Measurements from ENCODE around the gene CBFB.
"Not testable (repeated sequence)": the region's sequence is repeated elsewhere in the genome, so short reads cannot be mapped to it uniquely, and the experiment has no call there.

CBFB gene

DNA sequence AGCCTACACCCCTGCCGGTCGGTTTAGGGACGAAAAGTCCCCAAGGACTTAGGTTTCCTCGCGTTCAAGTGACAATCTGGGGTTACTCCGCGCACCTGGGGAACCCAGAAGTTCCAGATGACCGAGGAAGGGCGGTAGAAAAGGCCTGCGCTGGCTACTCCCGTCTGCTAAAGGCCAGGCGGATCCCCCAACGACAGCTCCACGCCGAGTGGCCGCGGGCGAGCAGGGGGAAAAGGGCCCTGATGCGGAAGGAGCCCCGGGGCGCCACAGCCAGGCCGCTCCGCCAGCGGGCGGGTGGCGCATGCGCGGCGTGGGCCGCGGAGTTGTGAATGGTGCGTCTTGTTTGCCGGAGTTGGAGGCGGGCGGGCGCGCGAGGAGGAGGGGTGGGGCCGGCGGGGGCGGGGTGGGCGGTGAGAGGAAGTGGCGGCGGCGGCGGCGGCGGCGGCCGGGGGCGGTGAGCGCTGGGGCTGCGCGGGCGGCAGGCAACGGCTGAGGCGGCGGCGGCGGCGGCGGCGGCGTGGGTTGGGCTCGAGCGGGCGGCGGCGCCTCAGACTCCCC lies at the start of gene CBFB:
TSS of gene CBFB (plus strand) at position 454 of the 558 bp plus-strand sequence. CDS start 259 bp downstream, outside the sequence.
- DNase-seq (ENCODE audit: low read depth in 2 of 2), result peak; percentile 86 to 88

DNA sequence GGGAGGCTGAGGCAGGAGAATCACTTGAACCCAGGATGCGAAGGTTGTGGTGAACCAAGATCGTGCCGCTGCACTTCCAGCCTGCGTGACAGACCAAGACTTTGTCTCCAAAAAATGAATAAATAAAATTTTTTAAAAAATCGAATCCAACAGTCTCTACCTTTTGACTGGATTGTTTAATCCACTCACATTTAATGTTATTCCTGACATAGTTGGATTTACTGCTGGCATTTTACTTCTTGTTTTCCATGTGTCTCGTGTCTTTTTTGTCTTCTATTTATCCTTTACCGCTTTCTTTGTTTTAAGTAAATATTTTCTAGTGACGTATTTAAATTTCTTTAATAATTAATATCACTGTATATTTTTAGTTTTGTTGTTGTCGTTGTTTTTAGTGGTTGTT lies 45.9 kb upstream of the CBFB start:
- no peak for DNase-seq (ENCODE audit: low read depth in 2 of 2)

DNA sequence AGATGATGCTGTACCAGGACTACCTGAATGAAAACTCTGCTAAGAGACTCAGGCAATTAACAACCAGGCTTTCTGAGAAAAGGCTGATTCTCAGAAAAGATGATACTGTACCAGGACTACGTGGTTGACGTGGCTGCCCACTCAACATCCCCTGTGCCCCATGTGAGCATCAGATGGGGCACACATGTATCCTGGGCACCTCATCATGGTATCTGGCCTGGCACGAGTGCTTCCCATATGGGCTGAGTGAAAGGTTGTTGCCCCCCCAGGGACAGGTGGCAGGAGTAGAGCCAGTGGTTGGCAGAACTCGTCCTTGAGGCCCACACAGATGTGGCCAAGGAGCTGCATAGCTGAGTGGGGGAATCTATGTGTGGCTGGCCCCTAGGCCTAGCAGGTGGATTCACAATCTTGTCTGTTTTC lies 44.0 kb upstream of the CBFB start:
- peak in 1 of 2 donors; percentile 38 for DNase-seq (ENCODE audit: low read depth in 2 of 2)

DNA sequence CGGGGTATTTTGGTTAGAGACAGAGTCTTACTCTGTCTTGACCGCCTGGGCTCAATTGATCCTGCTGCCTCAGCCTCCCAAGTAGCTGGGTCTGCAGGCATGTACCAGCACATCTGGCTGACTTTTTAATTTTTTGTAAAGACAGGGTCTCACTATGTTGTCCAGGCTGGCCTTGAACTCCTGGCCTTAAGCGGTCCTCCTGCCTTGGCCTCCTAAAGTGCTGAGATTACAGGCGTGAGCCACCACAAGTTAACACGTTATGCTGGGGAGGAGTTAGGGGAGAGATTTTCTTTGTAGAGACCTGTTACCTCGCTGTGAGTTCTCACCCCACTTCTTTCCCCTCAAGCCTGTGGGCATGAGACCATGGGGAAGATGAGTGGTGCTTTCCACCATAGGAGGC lies 42.4 kb upstream of the CBFB start:
- DNase-seq (ENCODE audit: low read depth in 2 of 2), result no peak

DNA sequence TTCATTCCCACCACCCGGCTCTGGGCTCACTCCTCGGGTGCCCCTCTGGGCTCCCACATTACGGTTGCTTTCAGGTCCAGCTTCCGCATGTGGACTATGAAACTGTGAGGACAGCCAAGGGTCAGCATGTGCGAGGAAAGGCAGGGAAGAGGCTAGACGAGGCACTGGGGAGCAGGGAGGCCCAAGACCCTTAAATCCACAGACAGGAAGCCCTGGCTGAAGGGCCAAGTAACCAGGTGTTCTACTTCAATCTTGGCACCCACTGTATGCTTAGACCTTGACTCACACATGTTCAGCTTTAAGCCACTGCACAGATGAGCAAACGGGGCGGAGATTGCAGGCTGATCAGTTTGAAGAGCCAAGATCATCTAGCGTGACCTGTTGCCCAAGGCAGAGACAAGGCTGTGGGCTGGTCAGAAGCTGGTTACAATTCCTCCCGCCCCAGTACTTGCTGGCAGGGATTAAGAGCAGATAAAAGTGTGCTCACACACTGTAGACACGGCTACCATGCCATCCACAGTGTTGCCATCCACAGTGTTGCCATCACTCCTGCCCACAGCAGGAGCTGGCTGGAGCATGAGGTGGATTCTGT lies 40.7 kb upstream of the CBFB start, which contains the start of gene CES4A:
TSS of gene CES4A (plus strand) at position 393 of the 592 bp plus-strand sequence. CDS start at position 577, 184 bp downstream.
- DNase-seq (ENCODE audit: low read depth in 2 of 2), result no peak

DNA sequence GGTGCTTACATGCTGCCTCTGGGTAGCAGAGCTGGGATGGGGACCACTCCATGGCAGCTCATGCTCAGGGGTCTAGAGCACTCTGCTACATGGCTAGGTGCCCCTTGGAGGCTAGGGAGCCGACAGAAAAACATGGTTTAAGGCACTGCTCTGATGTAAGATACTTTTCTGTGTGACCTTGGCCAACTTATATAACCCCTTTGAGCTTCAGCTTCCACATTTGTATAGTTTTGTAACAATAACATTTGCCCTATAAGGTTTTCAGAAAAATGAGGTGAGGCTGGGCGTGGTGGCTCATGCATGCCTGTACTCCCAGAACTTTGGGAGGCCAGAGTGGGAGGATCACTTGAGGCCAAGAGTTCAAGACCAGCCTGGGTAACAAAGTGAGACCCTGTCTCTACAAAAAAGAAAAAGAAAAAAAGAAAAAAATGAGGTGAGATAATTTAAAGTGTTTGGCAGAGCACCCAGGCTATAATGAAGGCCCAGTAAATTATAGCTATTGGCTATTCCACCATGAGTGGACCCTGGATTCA lies 37.3 kb upstream of the CBFB start:
- no peak for DNase-seq (ENCODE audit: low read depth in 2 of 2)

DNA sequence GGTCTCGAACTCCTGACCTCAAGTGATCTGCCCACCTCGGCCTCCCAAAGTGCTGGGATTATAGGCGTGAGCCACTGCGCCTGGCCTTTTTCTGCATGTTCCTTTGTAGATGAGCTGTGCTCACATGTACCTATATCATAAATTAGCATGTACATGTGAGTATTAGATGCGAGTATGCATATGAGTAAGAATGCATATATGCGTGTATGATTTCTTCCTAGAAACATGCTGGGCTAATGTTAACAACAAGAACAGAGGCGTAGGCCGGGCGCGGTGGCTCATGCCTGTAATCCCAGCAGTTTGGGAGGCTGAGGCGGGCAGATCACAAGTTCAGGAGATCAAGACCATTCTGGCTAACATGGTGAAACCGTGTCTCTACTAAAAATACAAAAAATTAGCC lies 35.4 kb upstream of the CBFB start:
- not testable (repeated sequence) for DNase-seq (ENCODE audit: low read depth in 2 of 2)

DNA sequence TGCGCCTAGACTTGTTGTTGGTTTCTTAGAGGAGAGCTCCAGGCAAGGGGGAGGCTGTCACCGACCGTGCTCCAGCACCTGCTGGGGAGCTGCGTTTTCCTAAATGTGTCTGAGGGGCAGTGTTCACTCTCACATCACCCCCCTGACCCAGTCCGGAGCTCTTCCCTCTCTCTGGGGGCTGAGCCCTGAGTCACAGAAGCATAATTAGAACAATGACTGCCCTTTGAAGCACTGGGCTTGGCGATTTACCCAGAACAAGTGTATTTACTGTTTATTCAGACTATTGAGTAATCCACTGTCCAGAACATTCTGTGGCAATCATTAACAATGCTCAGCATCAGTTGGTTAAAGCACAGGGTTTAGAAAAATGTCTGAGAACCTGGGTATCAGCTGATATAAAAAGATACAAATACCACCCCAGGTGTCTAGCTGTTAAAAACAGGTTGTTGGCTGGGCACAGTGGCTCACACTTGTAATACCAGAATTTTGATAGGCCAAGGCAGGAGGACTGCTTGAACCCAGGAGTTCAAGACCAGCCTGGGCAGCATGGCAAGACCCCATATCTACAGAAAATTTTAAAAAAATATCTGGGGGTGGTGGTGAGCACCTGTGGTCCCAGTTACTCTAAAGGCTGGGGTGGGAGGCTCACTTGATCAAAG lies 32.5 kb upstream of the CBFB start:
- DNase-seq (ENCODE audit: low read depth in 2 of 2), result no peak

DNA sequence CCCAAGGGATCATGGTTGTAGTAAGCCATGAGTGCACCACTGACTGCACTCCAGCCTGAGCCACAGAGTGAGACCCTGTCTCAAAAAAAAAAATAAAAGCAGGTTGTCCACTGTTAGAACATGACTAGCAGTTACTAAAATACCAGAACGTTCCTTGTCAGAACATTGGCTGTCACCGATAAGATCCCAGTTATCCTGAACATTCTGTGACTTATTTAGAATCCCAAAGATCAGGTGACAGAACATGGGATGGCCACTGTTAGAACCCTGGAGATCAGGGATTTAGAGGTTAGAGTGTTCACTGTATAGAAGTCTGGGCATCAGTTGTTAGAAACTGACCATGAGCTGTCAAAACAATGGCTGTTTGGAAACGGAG lies 32.0 kb upstream of the CBFB start:
- DNase-seq (ENCODE audit: low read depth in 2 of 2), result no peak

DNA sequence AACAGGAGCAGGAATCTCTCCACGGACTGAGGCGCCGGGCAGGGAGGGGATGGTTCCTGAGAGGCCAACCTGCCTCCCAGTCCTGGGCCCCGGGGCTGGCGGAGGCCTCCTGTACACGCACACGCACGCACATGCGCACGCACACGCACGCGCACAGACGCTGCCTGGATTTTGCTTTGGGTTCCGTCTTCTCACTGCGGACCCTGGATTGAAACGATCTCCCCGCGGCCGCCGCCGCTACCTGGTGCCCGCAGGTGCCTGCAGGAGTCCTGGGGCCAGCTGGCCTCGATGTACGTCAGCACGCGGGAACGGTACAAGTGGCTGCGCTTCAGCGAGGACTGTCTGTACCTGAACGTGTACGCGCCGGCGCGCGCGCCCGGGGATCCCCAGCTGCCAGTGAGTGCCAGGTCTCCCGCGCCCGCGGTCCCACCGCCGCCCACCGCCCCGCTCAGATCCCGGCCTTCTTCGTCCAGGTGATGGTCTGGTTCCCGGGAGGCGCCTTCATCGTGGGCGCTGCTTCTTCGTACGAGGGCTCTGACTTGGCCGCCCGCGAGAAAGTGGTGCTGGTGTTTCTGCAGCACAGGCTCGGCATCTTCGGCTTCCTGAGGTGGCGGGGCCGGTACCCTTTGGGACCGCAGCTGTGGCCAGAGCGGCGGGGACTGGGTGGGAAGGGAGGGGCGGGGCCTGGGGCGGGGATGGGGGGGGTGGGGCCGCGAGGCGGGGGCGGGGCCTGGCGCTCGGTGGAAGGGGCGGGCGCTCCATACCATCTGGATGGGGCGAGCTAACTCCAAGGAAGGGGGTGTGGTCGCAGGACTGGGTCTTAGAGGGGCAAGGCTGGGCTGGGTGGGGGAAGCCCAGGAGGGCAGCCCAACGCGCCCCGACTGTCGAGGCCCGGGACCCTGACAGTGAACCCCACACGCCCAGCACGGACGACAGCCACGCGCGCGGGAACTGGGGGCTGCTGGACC lies 28.3 kb upstream of the CBFB start:
- peak in 1 of 2 donors; percentile 11 for DNase-seq (ENCODE audit: low read depth in 2 of 2)

DNA sequence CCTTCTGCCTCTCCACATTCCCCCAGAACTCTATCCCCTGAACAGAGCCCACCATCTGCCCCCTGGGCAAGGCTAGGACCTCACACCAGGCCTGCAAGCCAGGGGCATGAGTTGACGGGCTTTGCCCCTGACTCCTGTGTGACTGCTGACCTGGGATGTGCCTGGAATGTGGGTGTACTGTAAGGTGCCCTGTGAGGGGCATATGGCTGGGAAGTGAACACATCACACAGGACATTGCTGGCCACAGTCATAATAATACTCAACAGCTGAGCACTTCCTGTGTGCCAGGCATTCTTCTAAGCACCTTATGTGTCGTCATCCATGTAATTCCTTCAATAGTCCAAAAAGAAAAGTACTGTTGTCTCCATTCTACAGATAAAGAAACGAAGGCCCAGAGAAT lies 27.2 kb upstream of the CBFB start:
- DNase-seq (ENCODE audit: low read depth in 2 of 2), result no peak

DNA sequence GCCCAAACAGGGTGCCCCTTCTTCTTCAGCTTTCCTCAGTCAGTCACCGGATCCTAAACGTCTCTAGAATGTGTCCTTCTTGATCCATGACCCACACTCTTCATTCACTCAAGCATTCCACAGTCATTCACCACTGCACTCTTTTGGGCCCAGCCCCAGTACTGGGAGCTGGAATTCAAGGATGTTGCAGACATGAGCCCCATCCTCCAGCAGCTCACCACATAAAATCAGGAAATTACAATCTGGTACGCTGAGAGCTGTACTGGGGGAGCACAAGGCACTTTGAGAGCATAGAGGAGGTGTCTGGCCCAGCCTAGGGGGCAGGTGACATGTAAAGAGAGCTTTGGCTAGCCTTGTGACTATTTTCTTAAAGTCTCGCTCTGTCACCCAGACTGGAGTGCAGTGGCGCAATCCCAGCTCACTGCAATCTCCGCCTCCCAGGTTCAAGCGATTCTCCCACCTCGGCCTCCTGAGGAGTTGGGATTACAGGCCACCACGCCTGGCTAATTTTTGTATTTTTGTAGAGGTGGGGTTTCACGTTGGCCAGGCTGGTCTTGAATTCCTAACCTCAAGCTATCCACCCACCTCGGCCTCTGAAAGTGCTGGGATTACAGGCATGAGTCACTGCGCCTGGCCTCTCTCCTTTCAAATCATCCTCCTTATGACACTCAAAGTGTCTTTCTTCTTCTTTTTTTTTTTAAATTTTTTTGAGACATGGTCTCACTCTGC lies 21.9 kb upstream of the CBFB start:
- no peak for DNase-seq (ENCODE audit: low read depth in 2 of 2)

DNA sequence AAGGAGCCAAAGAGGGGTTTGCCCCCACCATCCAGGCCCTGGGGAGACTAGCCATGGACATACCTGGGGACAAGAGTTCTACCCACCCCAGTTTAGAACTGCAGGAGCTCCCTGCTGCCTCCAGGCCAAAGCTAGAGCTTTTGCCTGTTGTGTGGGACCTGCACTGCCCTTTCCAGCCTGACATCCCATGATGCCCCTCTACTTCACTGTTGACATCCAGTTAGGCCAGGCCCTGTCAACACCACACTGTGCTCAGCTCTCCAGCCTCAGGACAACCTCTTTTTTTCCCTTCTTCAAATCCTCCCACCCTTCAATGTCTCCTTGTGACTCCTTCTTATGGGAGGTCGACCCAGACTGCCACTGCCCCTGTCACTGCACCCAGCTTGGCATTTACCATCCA lies 19.8 kb upstream of the CBFB start:
- DNase-seq (ENCODE audit: low read depth in 2 of 2), result no peak

DNA sequence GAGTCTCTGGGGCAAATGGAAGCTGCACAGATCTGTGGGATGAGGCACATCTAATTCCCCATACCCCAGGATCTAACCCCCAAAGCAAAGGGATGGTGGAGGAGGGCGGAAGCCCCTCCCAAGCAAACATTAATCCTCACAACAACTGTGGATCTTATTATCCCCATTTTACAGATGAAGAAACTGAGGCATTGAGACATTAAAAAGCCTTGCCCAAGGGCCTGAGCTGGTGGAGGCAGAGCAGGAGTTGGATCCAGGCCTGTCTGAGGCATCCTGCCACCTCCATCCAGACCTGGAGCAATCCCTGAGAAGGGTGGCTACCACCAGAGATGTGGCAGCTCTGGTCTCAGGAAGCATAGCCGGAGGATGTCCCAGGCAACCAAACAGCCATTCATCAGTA lies 17.7 kb upstream of the CBFB start:
- no peak for DNase-seq (ENCODE audit: low read depth in 2 of 2)

DNA sequence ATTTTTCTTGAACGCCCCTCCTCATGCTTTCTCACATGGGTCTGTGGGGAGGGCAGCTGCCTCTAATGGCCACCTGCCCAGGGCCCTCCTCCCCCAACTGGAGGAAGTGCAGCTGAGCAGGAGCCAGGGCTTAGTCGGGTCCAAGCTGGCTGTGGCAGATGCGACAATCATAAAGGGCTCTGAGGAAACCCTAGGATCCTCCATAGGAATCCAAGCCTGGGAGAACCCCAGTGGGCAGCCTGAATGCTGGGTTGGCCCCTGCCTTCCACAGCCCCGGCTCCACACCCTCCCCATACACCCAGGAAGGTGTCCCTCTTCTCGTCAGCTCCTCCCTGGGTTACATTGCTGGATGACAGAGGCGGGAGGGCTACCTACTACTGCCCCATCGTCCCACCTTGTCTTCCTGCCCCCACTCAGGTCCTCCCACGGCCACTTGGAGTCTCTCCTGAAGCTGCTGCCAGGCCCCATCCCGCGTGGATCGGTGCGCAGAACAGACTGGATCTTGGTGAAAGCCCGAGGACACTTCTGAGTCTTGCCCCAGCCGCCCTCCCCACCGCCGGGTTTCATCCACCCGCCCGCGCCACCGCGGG lies 15.6 kb upstream of the CBFB start:
- DNase-seq (ENCODE audit: low read depth in 2 of 2), result no peak

DNA sequence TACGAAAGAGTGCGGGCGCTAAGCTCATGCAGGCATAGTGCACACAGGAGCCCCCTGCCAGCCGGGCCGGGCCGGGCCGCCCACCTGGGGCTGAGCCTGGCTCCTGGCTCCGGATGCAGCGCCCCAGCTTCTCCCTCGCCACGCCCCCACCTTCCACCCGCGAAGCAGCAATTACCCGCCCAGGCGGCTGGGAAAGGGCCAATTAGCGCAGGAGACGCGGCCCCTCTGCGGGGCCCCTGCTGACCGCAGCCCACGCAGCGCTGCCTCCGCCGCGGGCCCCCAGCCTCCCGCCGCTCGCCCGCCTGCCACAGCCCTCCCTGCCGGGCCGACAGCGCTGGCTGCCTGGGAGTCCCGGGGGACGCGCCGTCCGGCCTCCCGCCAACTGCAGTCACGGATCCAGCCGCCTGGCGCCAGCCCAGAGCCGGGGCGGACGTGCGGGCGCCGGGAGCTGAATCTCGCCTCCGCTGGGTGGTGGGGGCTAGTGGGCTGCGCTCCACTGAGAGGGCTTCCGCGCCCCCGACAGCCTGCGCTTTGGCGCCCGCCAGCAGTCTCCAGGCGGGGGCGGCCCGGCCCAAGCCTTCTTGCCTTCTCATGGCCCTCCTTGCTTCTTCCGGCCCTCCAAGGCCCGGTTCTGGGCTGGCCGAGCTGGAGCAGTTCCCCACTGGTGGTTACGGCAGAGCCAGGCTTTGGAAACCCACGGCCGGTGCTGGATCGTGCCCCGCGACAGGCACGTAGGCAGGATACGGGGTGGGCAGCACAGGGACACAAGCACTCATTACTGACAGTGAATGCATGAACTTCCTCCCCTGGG lies 14.9 kb upstream of the CBFB start:
- peak; percentile 33 to 49 for DNase-seq (ENCODE audit: low read depth in 2 of 2)

DNA sequence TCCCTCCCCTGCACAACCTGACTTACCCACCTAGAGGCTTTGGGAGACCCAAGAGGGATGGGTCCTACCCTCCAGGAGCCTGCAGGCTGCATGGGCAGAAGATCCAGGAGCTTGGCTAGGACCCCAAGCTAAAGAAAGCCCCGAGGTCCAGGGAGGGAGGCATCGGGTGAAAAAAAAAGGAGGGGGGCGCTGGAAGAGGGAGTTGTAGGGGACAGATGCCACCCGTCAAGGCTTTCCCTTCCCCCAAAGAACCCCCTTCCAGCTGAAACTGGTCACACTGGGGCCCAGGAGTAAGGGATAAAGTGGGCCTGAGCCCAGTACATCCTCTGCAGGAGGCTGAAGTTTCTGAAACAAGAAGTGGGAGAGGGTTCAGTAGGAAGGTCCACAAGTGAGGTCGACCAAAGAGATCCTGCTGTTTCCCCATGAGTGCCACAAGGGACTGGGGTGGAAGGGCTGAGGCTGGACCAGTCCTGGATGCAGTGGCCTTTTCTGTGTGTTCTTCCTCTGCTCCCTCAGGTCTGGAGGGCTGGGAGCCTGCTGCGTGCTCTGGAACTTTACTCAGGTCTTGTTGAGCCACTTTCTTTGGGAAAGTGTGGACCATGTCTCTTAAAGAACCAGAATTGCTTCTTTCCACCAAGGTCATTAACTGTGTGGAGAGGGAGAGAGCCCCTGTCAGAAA lies 14.2 kb upstream of the CBFB start:
- no peak for DNase-seq (ENCODE audit: low read depth in 2 of 2)

DNA sequence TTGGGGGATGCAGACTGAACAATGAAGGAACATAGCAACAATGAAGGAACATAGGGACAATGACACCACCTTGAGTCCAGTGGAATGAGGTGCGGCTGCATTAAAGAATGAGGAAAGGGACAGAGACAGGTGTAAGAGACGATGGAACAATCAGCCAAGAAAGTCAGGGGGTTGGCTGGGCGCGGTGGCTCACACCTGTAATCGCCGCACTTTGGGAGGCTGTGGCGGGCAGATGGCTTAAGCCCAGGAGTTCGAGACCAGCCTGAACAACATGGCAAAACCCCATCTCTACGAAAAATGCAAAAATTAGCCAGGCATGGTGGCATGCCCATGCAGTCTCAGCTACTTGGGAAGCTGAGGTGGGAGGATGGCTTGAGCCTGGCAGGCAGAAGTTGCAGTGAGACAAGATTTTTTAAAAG lies 13.6 kb upstream of the CBFB start:
- no peak for DNase-seq (ENCODE audit: low read depth in 2 of 2)

DNA sequence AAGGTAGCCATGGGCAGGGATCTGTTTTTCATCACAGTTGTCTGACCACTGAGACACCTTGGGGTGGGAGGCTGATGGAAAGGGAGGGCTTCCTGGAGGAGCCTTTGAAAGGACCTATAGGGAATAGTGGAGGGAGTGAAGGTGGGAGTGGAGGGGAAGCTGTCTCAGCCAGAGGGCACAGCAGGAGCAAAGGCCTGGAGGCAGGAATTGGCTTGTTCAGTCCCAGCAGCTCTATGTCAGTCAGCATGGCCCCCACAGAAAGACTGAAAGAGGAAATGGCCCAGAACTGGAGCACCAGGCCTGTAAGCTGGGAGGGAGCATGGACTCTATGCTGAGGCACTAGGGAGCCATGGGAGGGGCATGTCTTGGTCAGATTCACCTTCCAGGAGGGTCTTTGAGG lies 12.8 kb upstream of the CBFB start:
- DNase-seq (ENCODE audit: low read depth in 2 of 2), result no peak
